Activated CD4-positive, alpha-beta T cell treated with anti-CD3 and anti-CD28 coated beads, Interleukin-2, amount 10 ng/mL, durations not matched to agents 7 days and 5 days (primary cell): ENCODE results near the gene PPARA. TPM values are rescaled to one million over a fixed set of nuclear protein-coding genes. Genes with fewer than 3 reads are reported as not detected.

ENCODE experiments used
- CTCF ChIA-PET: fragments of 350-600 bp; sonication (Branson Sonifier 250); formaldehyde crosslinking; loops from one replicate; lab custom pipeline; 2021; ENCODE audit warnings: antibody characterized with exemption; lab: Charles Lee
- POLR2A ChIA-PET: fragments of 350-600 bp; sonication (Branson Sonifier 250); formaldehyde crosslinking; loops from one replicate; lab custom pipeline; 2021; ENCODE audit warnings: antibody characterized with exemption; lab: Charles Lee
- DNase-seq: peaks from one replicate; pipeline ENCODE4 v3.0.0-alpha.2; 2020
- H3K27ac Mint-ChIP-seq: one replicate; pipeline ENCODE4 v1.8.0; 2021; ENCODE audit warnings: mild to moderate bottlenecking, moderate library complexity, mixed read lengths
- H3K27me3 Mint-ChIP-seq: one replicate; pipeline ENCODE4 v1.8.0; 2021; ENCODE audit warnings: mixed read lengths
- H3K36me3 Mint-ChIP-seq: one replicate; pipeline ENCODE4 v1.8.0; 2021; ENCODE audit warnings: low read depth, mixed read lengths
- H3K4me1 Mint-ChIP-seq: one replicate; pipeline ENCODE4 v1.8.0; 2021; ENCODE audit warnings: mixed read lengths
- H3K4me3 Mint-ChIP-seq: one replicate; pipeline ENCODE4 v1.8.0; 2021; ENCODE audit warnings: mild to moderate bottlenecking, moderate library complexity, mixed read lengths
- H3K9me3 Mint-ChIP-seq: one replicate; pipeline ENCODE4 v1.8.0; 2021; ENCODE audit warnings: mixed read lengths
- total RNA-seq, 2 experiments: library from RNA; stranded (reverse); gene quantifications; one replicate each; pipeline ENCODE4 v1.2.3, GENCODE V29; 2021

The PPARA gene
- total RNA-seq, 2 experiments from 2014 or later, result 9.5 to 9.7 TPM

- no peak overlapping the region for H3K27ac Mint-ChIP-seq
- CTCF ChIA-PET, result interaction anchor here (0.6 to 0.9 kb wide), 2 partner anchors 17 to 76 kb away, joined by 3 to 4 read pairs; no protein-coding TSS in a partner anchor
Measured at GRCh38 chr22:46158283-46158682, 8.0 kb downstream of the PPARA start.

GRCh38 chr22:46159212-46159611 is 8.9 kb downstream of the PPARA start:
- CTCF ChIA-PET, result no interaction called here
- H3K36me3 Mint-ChIP-seq, result peaks cover 3% of the 10 kb centered on the region
- no peak overlapping the region for H3K27ac Mint-ChIP-seq
- POLR2A ChIA-PET, result no interaction called here
- H3K4me3 Mint-ChIP-seq, result no peak overlapping the region
- H3K4me1 Mint-ChIP-seq, result no peaks in the 10 kb centered on the region
- no peaks in the 10 kb centered on the region for H3K9me3 Mint-ChIP-seq
- no peaks in the 10 kb centered on the region for H3K27me3 Mint-ChIP-seq
- no peak for DNase-seq

More at GRCh38 chr22:46158283-46158682, 8.0 kb downstream of the PPARA start:
- peaks cover 3% of the 10 kb centered on the region for H3K36me3 Mint-ChIP-seq
- no peak overlapping the region for H3K4me3 Mint-ChIP-seq
- H3K27me3 Mint-ChIP-seq, result no peaks in the 10 kb centered on the region
- POLR2A ChIA-PET, result no interaction called here
- DNase-seq, result no peak
- no peaks in the 10 kb centered on the region for H3K9me3 Mint-ChIP-seq
- H3K4me1 Mint-ChIP-seq, result no peaks in the 10 kb centered on the region

- CTCF ChIA-PET, result no interaction called here
- no peaks in the 10 kb centered on the region for H3K27me3 Mint-ChIP-seq
- no peak for DNase-seq
- no peak overlapping the region for H3K4me3 Mint-ChIP-seq
- H3K36me3 Mint-ChIP-seq, result peaks cover 3% of the 10 kb centered on the region
- POLR2A ChIA-PET, result no interaction called here
- no peaks in the 10 kb centered on the region for H3K9me3 Mint-ChIP-seq
- no peaks in the 10 kb centered on the region for H3K4me1 Mint-ChIP-seq
- H3K27ac Mint-ChIP-seq, result no peak overlapping the region
Measured at GRCh38 chr22:46159777-46160176, 9.5 kb downstream of the PPARA start.

GRCh38 chr22:46162285-46162684 is 12.0 kb downstream of the PPARA start:
- ChIA-PET CTCF (no interaction called here), POLR2A (no interaction called here)
- no peak for DNase-seq
- Mint-ChIP-seq H3K4me3 (no peak overlapping the region), H3K4me1 (no peaks in the 10 kb centered on the region), H3K27ac (no peak overlapping the region), H3K27me3 (no peaks in the 10 kb centered on the region), H3K36me3 (no peaks in the 10 kb centered on the region), H3K9me3 (no peaks in the 10 kb centered on the region)

- Mint-ChIP-seq H3K36me3 (no peaks in the 10 kb centered on the region), H3K4me1 (no peaks in the 10 kb centered on the region), H3K4me3 (no peak overlapping the region), H3K9me3 (no peaks in the 10 kb centered on the region), H3K27ac (no peak overlapping the region), H3K27me3 (no peaks in the 10 kb centered on the region)
- CTCF ChIA-PET, result no interaction called here
- DNase-seq, result no peak
- POLR2A ChIA-PET, result no interaction called here
Measured at GRCh38 chr22:46162771-46163556, 12.6 kb downstream of the PPARA start.

GRCh38 chr22:46163557-46163888 is 13.2 kb downstream of the PPARA start:
- Mint-ChIP-seq H3K4me3 (no peak overlapping the region), H3K27ac (no peak overlapping the region), H3K9me3 (no peaks in the 10 kb centered on the region), H3K4me1 (no peaks in the 10 kb centered on the region), H3K36me3 (no peaks in the 10 kb centered on the region), H3K27me3 (no peaks in the 10 kb centered on the region)
- POLR2A ChIA-PET, result no interaction called here
- DNase-seq, result no peak
- CTCF ChIA-PET, result no interaction called here

- no peaks in the 10 kb centered on the region for H3K9me3 Mint-ChIP-seq
- ChIA-PET CTCF (interaction anchor here (0.6 kb wide), 1 partner anchor 11 kb away, joined by 3 read pairs; no protein-coding TSS in a partner anchor), POLR2A (no interaction called here)
- DNase-seq, result no peak
- no peaks in the 10 kb centered on the region for H3K36me3 Mint-ChIP-seq
- no peak overlapping the region for H3K27ac Mint-ChIP-seq
- no peaks in the 10 kb centered on the region for H3K27me3 Mint-ChIP-seq
- H3K4me3 Mint-ChIP-seq, result no peak overlapping the region
- H3K4me1 Mint-ChIP-seq, result peaks cover 2% of the 10 kb centered on the region
Measured at GRCh38 chr22:46165977-46166376, 15.7 kb downstream of the PPARA start.

GRCh38 chr22:46169628-46170027 is 19.3 kb downstream of the PPARA start:
- no peaks in the 10 kb centered on the region for H3K36me3 Mint-ChIP-seq
- H3K4me3 Mint-ChIP-seq, result no peak overlapping the region
- H3K27me3 Mint-ChIP-seq, result no peaks in the 10 kb centered on the region
- no peaks in the 10 kb centered on the region for H3K9me3 Mint-ChIP-seq
- no peak for DNase-seq
- peaks cover 16% of the 10 kb centered on the region for H3K4me1 Mint-ChIP-seq
- ChIA-PET POLR2A (no interaction called here), CTCF (interaction anchor here (0.6 to 0.9 kb wide), 4 partner anchors 28 to 1619 kb away, joined by 3 to 6 read pairs (median 5); no protein-coding TSS in a partner anchor)
- no peak overlapping the region for H3K27ac Mint-ChIP-seq

- ChIA-PET CTCF (interaction anchor here (0.5 kb wide), 1 partner anchor 1500 kb away, joined by 3 read pairs; no protein-coding TSS in a partner anchor), POLR2A (no interaction called here)
- no peak overlapping the region for H3K4me3 Mint-ChIP-seq
Measured at GRCh38 chr22:46171940-46172339, 21.6 kb downstream of the PPARA start.

GRCh38 chr22:46172522-46173110 is 22.3 kb downstream of the PPARA start:
- CTCF ChIA-PET, result interaction anchor here (0.5 to 1.0 kb wide), 3 partner anchors 56 to 1499 kb away, joined by 3 read pairs; no protein-coding TSS in a partner anchor

More at GRCh38 chr22:46171940-46172339, 21.6 kb downstream of the PPARA start:
- Mint-ChIP-seq H3K4me1 (peaks cover 17% of the 10 kb centered on the region), H3K27me3 (no peaks in the 10 kb centered on the region), H3K36me3 (peaks cover 7% of the 10 kb centered on the region), H3K9me3 (no peaks in the 10 kb centered on the region), H3K27ac (no peak overlapping the region)
- no peak for DNase-seq

GRCh38 chr22:46173152-46173551 is 22.8 kb downstream of the PPARA start:
- Mint-ChIP-seq H3K27me3 (no peaks in the 10 kb centered on the region), H3K27ac (no peak overlapping the region), H3K36me3 (peaks cover 8% of the 10 kb centered on the region), H3K4me3 (no peak overlapping the region), H3K4me1 (peaks cover 17% of the 10 kb centered on the region), H3K9me3 (peaks cover under 1% of the 10 kb centered on the region)
- ChIA-PET POLR2A (no interaction called here), CTCF (interaction anchor here (0.6 to 1.0 kb wide), 2 partner anchors 56 to 81 kb away, joined by 3 read pairs; no protein-coding TSS in a partner anchor)
- DNase-seq, result no peak

More at GRCh38 chr22:46172522-46173110, 22.3 kb downstream of the PPARA start:
- no peak overlapping the region for H3K4me3 Mint-ChIP-seq
- no peaks in the 10 kb centered on the region for H3K27me3 Mint-ChIP-seq
- no peak overlapping the region for H3K27ac Mint-ChIP-seq
- POLR2A ChIA-PET, result no interaction called here
- DNase-seq, result no peak
- H3K9me3 Mint-ChIP-seq, result no peaks in the 10 kb centered on the region
- peaks cover 17% of the 10 kb centered on the region for H3K4me1 Mint-ChIP-seq
- peaks cover 7% of the 10 kb centered on the region for H3K36me3 Mint-ChIP-seq

- H3K4me1 Mint-ChIP-seq, result peaks cover 15% of the 10 kb centered on the region
- peaks cover 28% of the 10 kb centered on the region for H3K36me3 Mint-ChIP-seq
- CTCF ChIA-PET, result interaction anchor here (0.6 to 1.1 kb wide), 2 partner anchors 29 to 105 kb away, joined by 3 read pairs; no protein-coding TSS in a partner anchor
- DNase-seq, result no peak
- H3K4me3 Mint-ChIP-seq, result no peak overlapping the region
- H3K9me3 Mint-ChIP-seq, result peaks cover 20% of the 10 kb centered on the region
- no peaks in the 10 kb centered on the region for H3K27me3 Mint-ChIP-seq
- H3K27ac Mint-ChIP-seq, result no peak overlapping the region
- POLR2A ChIA-PET, result no interaction called here
Measured at GRCh38 chr22:46175631-46176030, 25.3 kb downstream of the PPARA start.

- peaks cover 36% of the 10 kb centered on the region for H3K36me3 Mint-ChIP-seq
- no peak overlapping the region for H3K27ac Mint-ChIP-seq
- H3K4me3 Mint-ChIP-seq, result no peak overlapping the region
- ChIA-PET CTCF (no interaction called here), POLR2A (no interaction called here)
- peaks cover 29% of the 10 kb centered on the region for H3K9me3 Mint-ChIP-seq
- no peak for DNase-seq
- peaks cover 10% of the 10 kb centered on the region for H3K4me1 Mint-ChIP-seq
- no peaks in the 10 kb centered on the region for H3K27me3 Mint-ChIP-seq
Measured at GRCh38 chr22:46176508-46177003, 26.2 kb downstream of the PPARA start.
